GM21723 (cell line): ENCODE data around the gene TMEM120A.

Experiments
- ATAC-seq: cut with Tn5 transposase; IDR thresholded peaks from one replicate; pipeline ENCODE4 v1.9.1; 2021; ENCODE audit warnings: mild to moderate bottlenecking, moderate library complexity; ENCODE audit not compliant: unreplicated experiment

TMEM120A gene

GRCh38 chr7:75981453-75982305, 12.7 kb downstream of the TMEM120A start:
- no peak for ATAC-seq

- ATAC-seq = no peak
These were observed 13.3 kb downstream of the TMEM120A start for GRCh38 chr7:75981203-75981452.

GRCh38 chr7:75980430-75981202, 13.8 kb downstream of the TMEM120A start:
- ATAC-seq = no peak

- no peak for ATAC-seq
These were observed 14.5 kb downstream of the TMEM120A start for GRCh38 chr7:75979759-75980429.

GRCh38 chr7:75977743-75978142, 16.7 kb downstream of the TMEM120A start:
- ATAC-seq = no peak

- ATAC-seq = no peak
These were observed 22.2 kb downstream of the TMEM120A start for GRCh38 chr7:75971961-75972763.

- no peak for ATAC-seq
These were observed 23.0 kb downstream of the TMEM120A start for GRCh38 chr7:75971309-75971960.

GRCh38 chr7:75969704-75970498, 24.5 kb downstream of the TMEM120A start:
- no peak for ATAC-seq

- ATAC-seq = no peak
These were observed 25.2 kb downstream of the TMEM120A start for GRCh38 chr7:75969182-75969581.

GRCh38 chr7:75968561-75969001, 25.8 kb downstream of the TMEM120A start:
- ATAC-seq = no peak

GRCh38 chr7:75968012-75968411, 26.4 kb downstream of the TMEM120A start:
- ATAC-seq = no peak

- no peak for ATAC-seq
These were observed 26.9 kb downstream of the TMEM120A start for GRCh38 chr7:75967487-75967997.

GRCh38 chr7:75967055-75967454, 27.3 kb downstream of the TMEM120A start:
- no peak for ATAC-seq

GRCh38 chr7:75966190-75966961, 28.0 kb downstream of the TMEM120A start:
- no peak for ATAC-seq

GRCh38 chr7:75965617-75966016, 28.8 kb downstream of the TMEM120A start:
- no peak for ATAC-seq

- ATAC-seq = no peak
These were observed 30.9 kb downstream of the TMEM120A start for GRCh38 chr7:75963381-75963995.

GRCh38 chr7:75962607-75963380, 31.6 kb downstream of the TMEM120A start:
- no peak for ATAC-seq
